T-cell (primary cell): ENCODE measurements around the gene RNF144B. TPM values are rescaled to one million over a fixed set of nuclear protein-coding genes. Genes with fewer than 3 reads are reported as not detected.

Experiments
- ATAC-seq, 4 experiments: fragments of 200-7000 bp in 3 of 4; fragments of 150-1000 bp in 1 of 4; cut with Tn5 transposase; replicated peaks in 1 of 4; 1 replicate in 3 of 4; 2 replicates in 1 of 4; pipeline ENCODE4 v1.10.0; 2021; ENCODE audit warnings: moderate library complexity in 3 of 4, mild to moderate bottlenecking in 2 of 4, moderate number of reproducible peaks in 1 of 4
- CTCF ChIA-PET, 2 donors: fragments of 300-600 bp; sonication (Branson Sonifier 250); formaldehyde crosslinking; loops; one replicate each; lab custom pipeline; 2022; ENCODE audit warnings: antibody characterized with exemption in 2 of 2; lab: Charles Lee
- POLR2A ChIA-PET, 2 donors: fragments of 300-600 bp; sonication (Branson Sonifier 250); formaldehyde crosslinking; loops; one replicate each; lab custom pipeline; 2022; ENCODE audit warnings: antibody characterized with exemption in 2 of 2; lab: Charles Lee
- DNase-seq, 35 experiments: peaks; one replicate each; pipeline versions ENCODE4 v3.0.0 to v3.0.0-alpha.2; 2013 to 2023
- H3K27ac ChIP-seq: one replicate; pipeline ENCODE4 v1.5.1; 2013; ENCODE audit warnings: low read length
- H3K27me3 ChIP-seq, 2 experiments: replicated peaks in 1 of 2; 1 replicate in 1 of 2; 2 replicates in 1 of 2; pipeline versions ENCODE4 v1.6.1 to v1.7.0; 2013; ENCODE audit warnings: low read length in 1 of 2, mixed read lengths in 1 of 2; ENCODE audit not compliant: control insufficient read depth in 2 of 2, insufficient read depth in 2 of 2; ENCODE audit errors: extremely low read depth in 1 of 2
- H3K36me3 ChIP-seq, 2 donors: 1 replicate in 1 of 2; 2 replicates in 1 of 2; pipeline versions ENCODE4 v1.6.1 to v1.7.0; 2013; ENCODE audit warnings: low read length in 1 of 2; ENCODE audit not compliant: control insufficient read depth in 2 of 2, insufficient read depth in 1 of 2; ENCODE audit errors: extremely low read depth in 1 of 2
- H3K4me1 ChIP-seq, 2 experiments: 1 replicate in 1 of 2; 2 replicates in 1 of 2; pipeline versions ENCODE4 v1.6.1 to v1.7.0; 2013; ENCODE audit warnings: low read length in 2 of 2, mixed read lengths in 1 of 2; ENCODE audit not compliant: insufficient read depth in 2 of 2, control insufficient read depth in 1 of 2; ENCODE audit errors: extremely low read depth in 1 of 2
- H3K4me3 ChIP-seq, 2 donors: 1 replicate in 1 of 2; 2 replicates in 1 of 2; pipeline versions ENCODE4 v1.5.1 to v1.7.0; 2013; ENCODE audit warnings: mild to moderate bottlenecking in 2 of 2, low read length in 1 of 2, moderate library complexity in 1 of 2; ENCODE audit not compliant: control insufficient read depth in 1 of 2; ENCODE audit errors: extremely low read depth in 1 of 2
- H3K9me3 ChIP-seq: 2 replicates; pipeline ENCODE4 v1.7.0; 2013
- H3K27ac Mint-ChIP-seq, 2 donors: one replicate each; pipeline ENCODE4 v1.8.0; 2020 to 2021; ENCODE audit warnings: mild to moderate bottlenecking in 2 of 2, mixed read lengths in 2 of 2
- H3K27me3 Mint-ChIP-seq, 2 donors: one replicate each; pipeline ENCODE4 v1.8.0; 2021 to 2022; ENCODE audit warnings: mixed read lengths in 2 of 2
- H3K36me3 Mint-ChIP-seq: one replicate; pipeline ENCODE4 v1.8.0; 2021; ENCODE audit warnings: mixed read lengths
- H3K4me1 Mint-ChIP-seq, 3 donors: one replicate each; pipeline ENCODE4 v1.8.0; 2020 to 2022; ENCODE audit warnings: mixed read lengths in 3 of 3, mild to moderate bottlenecking in 1 of 3
- H3K4me3 Mint-ChIP-seq, 3 donors: one replicate each; pipeline ENCODE4 v1.8.0; 2020 to 2022; ENCODE audit warnings: mild to moderate bottlenecking in 3 of 3, mixed read lengths in 3 of 3, moderate library complexity in 3 of 3
- H3K9me3 Mint-ChIP-seq, 3 donors: one replicate each; pipeline ENCODE4 v1.8.0; 2020 to 2022; ENCODE audit warnings: mixed read lengths in 3 of 3
- WGBS: methylation state at CpG from one replicate; pipeline ENCODE4 v1.1.5; 2013; ENCODE audit warnings: missing lambda C conversion rate; ENCODE audit not compliant: insufficient coverage; 5-methylcytosine and 5-hydroxymethylcytosine counted together
- total RNA-seq, 35 experiments: library from RNA in 6 of 35; stranded (reverse) in 6 of 35; fragments of 120-200 nt in 1 of 35; gene quantifications; one replicate each; pipeline versions ENCODE4 v1.2.1 to v1.2.4 and lab custom pipeline; 2013 to 2026

Gene RNF144B
- total RNA-seq, 5 donors from 2014 or later (not counting 1 experiment from before 2014, with no cell fraction given), result 3.2 to 4.8 (median 4.3) TPM

- Histone ChIP-seq H3K4me1 (no peaks in the 10 kb centered on the region), H3K27ac (no peak overlapping the region), H3K36me3 (no peaks in the 10 kb centered on the region), H3K27me3 (no peaks in the 10 kb centered on the region), H3K9me3 (no peaks in the 10 kb centered on the region), H3K4me3 (no peak overlapping the region)
- ATAC-seq, result no peak
- Mint-ChIP-seq H3K27me3 (peaks cover 0 to 5% of the 10 kb centered on the region in 2 donors), H3K27ac (no peak overlapping the region), H3K9me3 (no peaks in the 10 kb centered on the region), H3K36me3 (no peaks in the 10 kb centered on the region), H3K4me3 (no peak overlapping the region), H3K4me1 (no peaks in the 10 kb centered on the region)
- ChIA-PET CTCF (no interaction called here), POLR2A (no interaction called here)
- no CpG with 5 or more reads among the region's 2 CpGs for WGBS
- DNase-seq, result no peak
Measured at GRCh38 chr6:18492972-18493371, 105.8 kb downstream of the RNF144B start.

GRCh38 chr6:18493382-18493891 is 106.3 kb downstream of the RNF144B start:
- no peaks in the 10 kb centered on the region for H3K9me3 Mint-ChIP-seq
- 94% methylated on average over 2 of the region's 4 CpGs for WGBS
- H3K27ac Mint-ChIP-seq, result no peak overlapping the region
- Histone ChIP-seq H3K4me3 (no peak overlapping the region), H3K4me1 (no peaks in the 10 kb centered on the region), H3K27ac (no peak overlapping the region), H3K36me3 (no peaks in the 10 kb centered on the region), H3K27me3 (no peaks in the 10 kb centered on the region), H3K9me3 (no peaks in the 10 kb centered on the region)
- ATAC-seq (no peak), DNase-seq (no peak)
- POLR2A ChIA-PET, result no interaction called here
- peaks cover 0 to 5% of the 10 kb centered on the region in 2 donors for H3K27me3 Mint-ChIP-seq
- no peaks in the 10 kb centered on the region for H3K4me1 Mint-ChIP-seq
- CTCF ChIA-PET, result no interaction called here
- H3K4me3 Mint-ChIP-seq, result no peak overlapping the region
- H3K36me3 Mint-ChIP-seq, result no peaks in the 10 kb centered on the region

DNA sequence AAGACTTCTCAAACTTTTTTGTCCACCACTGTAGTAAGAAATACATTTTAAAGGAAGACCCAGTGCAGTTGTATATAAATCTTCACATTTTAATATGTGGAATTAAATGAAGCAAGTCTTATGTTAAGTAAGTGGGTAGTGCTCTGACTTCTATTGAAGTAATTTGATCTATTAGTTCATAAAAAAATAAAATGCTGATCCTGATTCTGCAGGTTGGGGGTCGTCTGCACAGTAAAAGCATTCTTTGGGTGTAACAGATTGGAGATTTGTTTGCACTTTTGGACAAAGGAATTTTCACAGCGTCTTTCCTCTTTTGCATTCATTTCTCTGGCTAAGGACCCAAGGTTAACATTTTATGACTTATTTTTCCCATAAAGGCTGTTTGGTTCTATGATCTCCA is 106.8 kb downstream of the RNF144B start:
- Mint-ChIP-seq H3K9me3 (no peaks in the 10 kb centered on the region), H3K36me3 (no peaks in the 10 kb centered on the region), H3K27me3 (peaks cover 0 to 4% of the 10 kb centered on the region in 2 donors), H3K4me1 (no peaks in the 10 kb centered on the region), H3K4me3 (no peak overlapping the region), H3K27ac (no peak overlapping the region)
- no CpG with 5 or more reads among the region's 2 CpGs for WGBS
- H3K27ac ChIP-seq, result no peak overlapping the region
- POLR2A ChIA-PET, result no interaction called here
- no peaks in the 10 kb centered on the region for H3K27me3 ChIP-seq
- no peaks in the 10 kb centered on the region for H3K9me3 ChIP-seq
- DNase-seq, result no peak
- ATAC-seq, result no peak
- no peaks in the 10 kb centered on the region for H3K36me3 ChIP-seq
- CTCF ChIA-PET, result no interaction called here
- no peak overlapping the region for H3K4me3 ChIP-seq
- no peaks in the 10 kb centered on the region for H3K4me1 ChIP-seq

- no peak overlapping the region for H3K27ac ChIP-seq
- WGBS, result no CpG with 5 or more reads among the region's 2 CpGs
Measured at GRCh38 chr6:18495236-18495635, 108.1 kb downstream of the RNF144B start.

GRCh38 chr6:18496462-18496861 is 109.3 kb downstream of the RNF144B start:
- H3K4me1 Mint-ChIP-seq, result no peaks in the 10 kb centered on the region
- CTCF ChIA-PET, result no interaction called here
- ATAC-seq (no peak), DNase-seq (no peak)
- no peak overlapping the region for H3K4me3 Mint-ChIP-seq
- H3K36me3 Mint-ChIP-seq, result no peaks in the 10 kb centered on the region
- Histone ChIP-seq H3K4me1 (no peaks in the 10 kb centered on the region), H3K9me3 (no peaks in the 10 kb centered on the region), H3K4me3 (no peak overlapping the region), H3K27me3 (no peaks in the 10 kb centered on the region), H3K36me3 (no peaks in the 10 kb centered on the region), H3K27ac (no peak overlapping the region)
- H3K27ac Mint-ChIP-seq, result no peak overlapping the region
- H3K27me3 Mint-ChIP-seq, result no peaks in the 10 kb centered on the region
- no peaks in the 10 kb centered on the region for H3K9me3 Mint-ChIP-seq
- no CpG with 5 or more reads among the region's 3 CpGs for WGBS
- POLR2A ChIA-PET, result no interaction called here

More at GRCh38 chr6:18495236-18495635, 108.1 kb downstream of the RNF144B start:
- CTCF ChIA-PET, result interaction anchor here in 1 of 2 donors (1.2 kb wide), 1 partner anchor 8 kb away, joined by 3 read pairs; no protein-coding TSS in a partner anchor
- Mint-ChIP-seq H3K27me3 (peaks cover 0 to 4% of the 10 kb centered on the region in 2 donors), H3K4me1 (no peaks in the 10 kb centered on the region), H3K36me3 (no peaks in the 10 kb centered on the region), H3K4me3 (no peak overlapping the region), H3K9me3 (no peaks in the 10 kb centered on the region), H3K27ac (no peak overlapping the region)
- Histone ChIP-seq H3K27me3 (no peaks in the 10 kb centered on the region), H3K36me3 (no peaks in the 10 kb centered on the region), H3K4me3 (no peak overlapping the region), H3K4me1 (no peaks in the 10 kb centered on the region), H3K9me3 (no peaks in the 10 kb centered on the region)
- ATAC-seq, result no peak
- DNase-seq, result no peak
- POLR2A ChIA-PET, result no interaction called here

DNA sequence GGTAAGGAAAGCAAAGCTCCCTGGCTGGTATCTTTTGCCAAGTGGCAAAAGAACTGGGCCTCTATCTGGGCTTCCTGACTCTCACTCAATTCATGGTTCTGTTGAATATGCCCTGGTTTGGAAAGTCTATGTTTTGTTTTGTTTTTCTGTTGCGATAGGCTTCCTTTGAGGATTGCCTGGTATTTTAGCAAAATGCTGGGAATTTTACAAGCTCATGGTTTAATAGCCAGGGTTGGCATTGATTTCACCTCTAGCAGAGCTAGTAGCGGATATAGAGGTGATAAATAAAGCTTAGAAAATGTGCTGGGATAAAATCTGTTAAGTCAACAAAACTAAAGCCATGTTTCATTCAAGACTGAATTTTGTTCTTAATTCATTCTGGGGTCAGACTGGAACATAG is 109.9 kb downstream of the RNF144B start:
- no peaks in the 10 kb centered on the region for H3K36me3 Mint-ChIP-seq
- CTCF ChIA-PET, result interaction anchor here in 1 of 2 donors (0.9 kb wide), 1 partner anchor 173 kb away, joined by 7 read pairs; no protein-coding TSS in a partner anchor

More for the DNA sequence above, 109.9 kb downstream of the RNF144B start:
- Histone ChIP-seq H3K36me3 (no peaks in the 10 kb centered on the region), H3K4me1 (no peaks in the 10 kb centered on the region), H3K4me3 (no peak overlapping the region), H3K27ac (no peak overlapping the region), H3K9me3 (no peaks in the 10 kb centered on the region), H3K27me3 (no peaks in the 10 kb centered on the region)
- Mint-ChIP-seq H3K4me3 (no peak overlapping the region), H3K9me3 (no peaks in the 10 kb centered on the region), H3K27me3 (no peaks in the 10 kb centered on the region), H3K27ac (no peak overlapping the region), H3K4me1 (no peaks in the 10 kb centered on the region)
- DNase-seq, result no peak
- POLR2A ChIA-PET, result no interaction called here
- ATAC-seq, result no peak
- WGBS, result 100% methylated on average over 2 of the region's 2 CpGs
